COR-L47 (cell line): Measurements from ENCODE around the gene LRRC3.

Source experiments
- DNase-seq: peaks from one replicate; lab custom pipeline; 2025; lab: John Stamatoyannopoulos, UW

Gene LRRC3

DNA sequence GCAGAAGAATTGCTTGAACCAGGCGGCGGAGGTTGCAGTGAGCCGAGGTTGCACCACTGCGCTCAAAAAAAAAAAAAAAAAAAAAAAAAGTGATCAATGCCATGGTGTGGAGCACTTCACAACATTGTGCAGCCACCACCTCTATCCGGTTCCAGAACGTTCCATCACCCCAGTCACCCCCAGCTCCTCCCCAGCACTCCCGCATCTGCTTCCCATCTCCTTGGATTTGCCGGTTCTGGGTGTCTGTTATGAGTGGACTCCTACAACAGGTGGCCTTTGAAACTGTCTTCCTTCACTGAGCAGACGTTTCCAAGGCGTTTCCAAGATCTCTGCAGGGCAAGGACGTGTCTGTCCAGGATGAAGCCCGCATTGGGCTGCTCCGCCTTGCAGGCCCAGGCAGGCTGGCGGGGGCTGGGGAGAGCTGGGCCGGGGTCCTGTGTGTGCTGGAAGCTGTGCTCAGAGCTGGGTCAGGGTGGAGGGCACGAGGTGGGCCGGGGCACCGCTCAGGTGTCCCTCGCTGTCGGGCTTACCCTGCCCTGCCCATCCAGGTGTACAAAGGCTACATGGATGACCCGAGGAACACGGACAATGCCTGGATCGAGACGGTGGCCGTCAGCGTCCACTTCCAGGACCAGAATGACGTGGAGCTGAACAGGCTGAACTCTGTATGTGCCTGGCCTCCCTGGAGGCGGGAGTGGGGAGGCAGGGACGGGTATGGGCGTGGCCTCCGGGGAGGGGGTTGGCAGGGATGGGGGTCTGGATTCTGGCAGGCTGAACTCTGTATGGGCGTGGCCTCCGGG lies 14.9 kb upstream of the LRRC3 start:
- DNase-seq = no peak

DNA sequence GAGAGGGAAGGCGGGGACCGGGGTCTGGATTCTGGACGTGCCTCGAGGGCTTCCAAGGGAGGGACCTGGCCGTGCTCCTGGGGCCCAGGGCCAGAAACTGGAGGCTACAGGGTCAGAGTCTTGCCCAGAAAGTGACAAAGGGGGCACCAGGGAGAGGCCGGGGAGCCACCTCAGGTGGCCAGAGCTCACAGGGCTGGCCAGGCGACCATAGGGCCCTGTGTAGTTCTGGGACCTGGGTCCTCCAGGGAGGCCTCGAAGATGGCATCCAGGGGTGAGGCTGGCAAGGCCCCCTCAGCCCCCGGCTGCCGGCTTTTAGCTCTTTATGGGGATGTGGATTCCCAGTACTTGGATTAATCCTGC lies 14.3 kb upstream of the LRRC3 start:
- DNase-seq = no peak

DNA sequence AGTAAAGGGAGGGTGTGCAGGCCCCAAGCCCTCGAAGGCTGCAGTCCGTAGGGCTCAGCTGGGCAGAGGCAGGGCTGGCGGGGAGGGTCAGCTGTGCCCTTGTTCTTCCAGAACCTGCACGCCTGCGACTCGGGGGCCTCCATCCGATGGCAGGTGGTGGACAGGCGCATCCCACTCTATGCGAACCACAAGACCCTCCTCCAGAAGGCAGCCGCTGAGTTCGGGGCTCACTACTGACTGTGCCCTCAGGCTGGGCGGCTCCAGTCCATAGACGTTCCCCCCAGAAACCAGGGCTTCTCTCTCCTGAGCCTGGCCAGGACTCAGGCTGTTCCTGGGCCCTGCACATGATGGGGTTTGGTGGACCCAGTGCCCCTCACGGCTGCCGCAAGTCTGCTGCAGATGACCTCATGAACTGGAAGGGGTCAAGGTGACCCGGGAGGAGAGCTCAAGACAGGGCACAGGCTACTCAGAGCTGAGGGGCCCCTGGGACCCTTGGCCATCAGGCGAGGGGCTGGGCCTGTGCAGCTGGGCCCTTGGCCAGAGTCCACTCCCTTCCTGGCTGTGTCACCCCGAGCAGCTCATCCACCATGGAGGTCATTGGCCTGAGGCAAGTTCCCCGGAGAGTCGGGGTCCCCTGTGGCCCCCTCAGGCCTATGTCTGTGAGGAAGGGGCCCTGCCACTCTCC lies 13.6 kb upstream of the LRRC3 start:
- no peak for DNase-seq

DNA sequence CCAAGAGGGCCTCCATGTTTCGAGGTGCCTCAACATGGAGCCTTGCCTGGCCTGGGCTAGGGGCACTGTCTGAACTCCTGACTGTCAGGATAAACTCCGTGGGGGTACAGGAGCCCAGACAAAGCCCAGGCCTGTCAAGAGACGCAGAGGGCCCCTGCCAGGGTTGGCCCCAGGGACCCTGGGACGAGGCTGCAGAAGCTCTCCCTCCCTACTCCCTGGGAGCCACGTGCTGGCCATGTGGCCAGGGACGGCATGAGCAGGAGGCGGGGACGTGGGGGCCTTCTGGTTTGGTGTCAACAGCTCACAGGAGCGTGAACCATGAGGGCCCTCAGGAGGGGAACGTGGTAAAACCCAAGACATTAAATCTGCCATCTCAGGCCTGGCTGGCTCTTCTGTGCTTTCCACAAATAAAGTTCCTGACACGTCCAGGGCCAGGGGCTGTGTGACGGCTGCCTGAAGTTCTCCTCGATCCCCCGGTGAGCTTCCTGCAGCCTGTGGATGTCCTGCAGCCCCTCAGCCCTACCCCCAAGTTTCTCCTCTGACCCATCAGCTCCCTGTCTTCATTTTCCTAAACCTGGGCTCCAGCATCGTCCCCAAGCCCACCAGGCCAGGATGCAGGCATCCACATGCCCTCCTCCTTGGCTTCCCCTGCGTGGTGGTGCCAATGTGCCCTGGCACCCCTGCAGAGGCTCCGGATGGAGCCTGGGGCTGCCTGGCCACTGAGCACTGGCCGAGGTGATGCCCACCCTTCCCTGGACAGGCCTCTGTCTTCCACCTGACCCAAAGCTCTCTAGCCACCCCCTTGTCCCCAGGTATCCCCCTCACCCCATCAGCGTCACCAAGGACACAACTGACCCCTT lies 12.8 kb upstream of the LRRC3 start:
- DNase-seq = no peak

DNA sequence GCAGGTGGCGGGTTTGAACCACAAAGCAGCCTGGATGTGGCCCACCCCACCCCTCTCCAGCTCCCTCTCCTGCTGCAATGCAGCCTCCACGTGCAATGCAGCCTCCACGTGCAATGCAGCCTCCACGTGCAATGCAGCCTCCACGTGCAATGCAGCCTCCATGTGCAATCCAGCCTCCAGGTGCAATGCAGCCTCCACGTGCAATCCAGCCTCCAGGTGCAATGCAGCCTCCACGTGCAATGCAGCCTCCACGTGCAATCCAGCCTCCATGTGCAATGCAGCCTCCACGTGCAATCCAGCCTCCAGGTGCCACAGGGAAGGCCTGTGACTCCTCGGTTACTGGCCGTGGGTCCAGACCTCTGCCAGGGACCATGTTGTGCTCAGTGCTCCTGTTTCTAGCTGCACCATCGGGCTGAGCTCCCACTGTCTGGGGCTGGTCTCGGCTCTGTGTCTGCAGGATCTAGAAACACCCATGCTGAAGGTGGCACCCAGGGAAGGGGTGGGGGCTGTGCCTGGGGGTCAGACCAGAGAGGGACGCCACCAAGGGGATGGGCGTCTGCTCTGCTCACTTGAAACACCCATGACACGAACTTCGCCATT lies 11.9 kb upstream of the LRRC3 start:
- no peak for DNase-seq

DNA sequence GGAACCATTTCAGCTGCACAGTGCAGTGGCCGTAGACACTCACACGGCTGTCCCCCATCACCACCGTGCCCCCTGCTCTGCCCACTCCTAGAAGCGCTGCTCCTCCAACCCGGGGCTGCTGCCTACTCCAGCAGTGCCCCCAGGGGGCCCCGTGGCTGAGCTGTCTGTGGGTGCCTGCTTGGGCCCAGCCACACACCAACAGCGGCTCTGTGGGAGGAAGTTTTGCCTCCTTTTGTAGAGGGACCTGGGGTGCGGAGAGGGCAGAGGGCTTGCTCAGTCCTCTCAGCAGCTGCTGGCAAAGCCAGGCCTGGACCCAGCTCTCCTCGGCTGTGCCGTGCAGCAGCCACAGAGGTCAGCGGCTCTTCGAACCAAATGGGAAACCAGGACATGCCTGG lies 11.4 kb upstream of the LRRC3 start:
- no peak for DNase-seq

DNA sequence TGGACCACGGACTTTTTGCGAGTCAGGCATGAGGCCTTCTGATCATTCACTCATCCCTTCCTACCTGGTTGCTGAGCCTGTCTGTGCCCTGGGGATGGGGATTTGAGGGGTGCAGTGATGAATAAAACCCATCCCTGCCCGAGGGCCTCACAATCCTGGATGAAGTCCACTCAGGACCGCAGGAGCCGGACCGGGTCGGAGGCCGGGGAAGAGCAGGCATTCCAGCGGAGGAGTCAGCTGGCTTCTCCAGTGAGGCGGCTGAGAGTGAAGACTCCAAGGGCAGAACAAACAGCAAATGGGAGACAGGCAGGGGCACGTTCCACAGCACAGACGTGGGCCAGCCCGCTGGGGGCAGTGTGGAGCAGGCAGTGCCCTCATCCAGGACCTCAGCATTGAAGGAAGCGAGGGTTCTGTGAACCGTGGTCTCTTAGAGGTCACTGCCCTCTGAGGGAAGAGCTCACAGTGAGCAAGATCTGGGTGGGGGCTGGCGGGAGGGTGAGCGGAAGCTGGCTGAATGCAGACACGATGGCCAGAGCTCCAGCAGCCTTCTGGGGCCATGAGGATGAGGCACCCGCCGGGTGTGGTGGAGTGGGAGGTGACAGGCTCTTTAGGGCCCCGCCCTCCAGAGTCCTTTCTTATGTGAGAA lies 10.9 kb upstream of the LRRC3 start:
- DNase-seq = no peak

DNA sequence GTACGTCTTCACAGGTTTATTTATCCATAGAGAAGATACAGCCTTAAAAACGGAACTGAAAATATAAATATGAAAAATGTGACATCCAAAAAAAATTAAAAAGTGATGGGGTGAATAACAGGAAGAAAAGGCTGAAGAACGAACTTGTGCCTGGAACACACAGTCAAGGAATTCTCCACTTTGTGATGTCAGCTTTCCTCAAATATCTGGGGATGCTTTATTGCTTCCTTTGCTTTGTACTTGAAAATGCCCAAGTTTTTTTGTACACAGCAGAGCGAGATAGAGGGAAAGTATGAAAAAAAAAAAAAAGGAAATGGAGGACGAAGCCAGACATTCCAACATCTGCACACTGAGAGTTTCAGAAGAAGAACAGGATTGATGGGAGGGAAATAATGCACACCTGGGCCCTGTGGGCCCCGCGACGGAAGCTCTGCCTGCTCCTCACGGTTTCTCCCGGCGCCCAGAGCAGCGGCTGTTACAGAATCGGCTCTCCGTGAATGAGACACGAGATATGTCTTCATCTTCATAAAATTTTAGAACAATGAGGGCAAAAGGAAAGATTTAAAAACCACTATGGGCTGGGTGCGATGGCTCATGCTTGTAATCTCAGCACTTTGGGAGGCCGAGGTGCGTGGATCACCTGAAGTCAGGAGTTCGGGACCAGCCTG lies 10.0 kb upstream of the LRRC3 start:
- no peak for DNase-seq

DNA sequence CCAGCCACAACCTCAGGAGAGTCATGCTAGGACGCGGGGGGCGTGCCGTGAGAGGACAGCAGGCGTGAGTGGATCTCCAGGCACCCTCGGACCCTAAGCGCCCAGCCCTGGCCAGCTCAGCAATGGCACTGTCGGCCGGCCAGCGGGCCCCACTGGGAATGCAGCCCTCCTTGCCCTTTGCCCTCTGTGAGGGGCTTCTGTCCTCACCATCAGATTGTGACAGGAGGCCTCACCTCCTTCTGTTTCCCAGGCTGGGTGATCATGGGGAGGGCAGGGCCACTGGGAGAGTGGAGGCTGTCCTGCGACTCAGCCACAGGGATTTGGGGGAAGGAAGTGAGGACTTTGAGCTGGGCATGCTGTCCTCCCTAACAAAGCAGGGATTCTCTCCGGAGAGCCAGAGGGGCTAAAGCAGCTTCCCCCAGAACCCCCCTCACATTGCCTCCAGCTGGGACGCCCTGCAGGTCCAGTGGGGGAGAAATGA lies 6.6 kb upstream of the LRRC3 start:
- no peak for DNase-seq

DNA sequence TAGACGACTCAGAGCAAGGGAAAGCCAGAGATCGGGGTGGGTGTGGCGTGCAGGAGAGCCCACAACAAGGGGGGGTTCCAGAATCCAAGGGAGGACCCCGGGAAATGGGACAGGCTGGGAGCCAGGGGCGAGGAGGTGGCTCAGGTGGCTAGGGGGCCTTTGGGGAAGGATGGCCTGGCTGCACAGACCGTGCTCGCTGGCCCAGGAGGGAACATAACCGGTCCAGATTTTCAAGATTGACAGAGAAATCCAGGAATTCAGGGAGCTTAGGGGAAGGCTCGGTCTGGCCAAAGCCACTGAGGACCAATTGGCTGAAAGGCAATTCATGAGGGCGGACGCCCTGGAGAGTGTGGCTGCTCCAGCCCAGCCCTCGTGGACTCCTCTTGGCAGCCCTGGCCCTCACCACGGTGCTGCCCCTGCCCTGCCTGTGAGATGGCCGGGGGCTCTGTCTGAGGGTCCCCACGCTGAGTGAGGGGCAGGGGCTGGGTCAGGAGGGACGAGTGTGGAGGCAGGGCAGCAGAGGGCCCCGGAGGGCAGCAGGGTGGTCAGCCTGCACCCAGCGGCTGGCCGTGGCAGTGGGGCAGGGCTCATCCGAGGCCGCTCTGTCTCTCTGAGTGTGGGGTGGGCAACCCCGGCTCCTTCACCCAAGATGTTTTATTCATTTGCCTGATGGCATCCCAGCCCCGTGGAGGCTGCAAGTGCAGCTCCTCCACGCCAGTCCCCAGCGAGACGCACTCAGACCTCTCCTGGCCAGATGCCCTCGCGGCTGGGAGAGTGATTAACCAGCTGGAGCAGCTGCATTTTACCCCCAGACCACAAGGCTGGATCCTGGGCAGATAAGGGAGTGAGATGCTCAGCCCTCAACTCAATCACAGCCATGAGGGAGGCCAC lies 5.6 kb upstream of the LRRC3 start:
- no peak for DNase-seq

DNA sequence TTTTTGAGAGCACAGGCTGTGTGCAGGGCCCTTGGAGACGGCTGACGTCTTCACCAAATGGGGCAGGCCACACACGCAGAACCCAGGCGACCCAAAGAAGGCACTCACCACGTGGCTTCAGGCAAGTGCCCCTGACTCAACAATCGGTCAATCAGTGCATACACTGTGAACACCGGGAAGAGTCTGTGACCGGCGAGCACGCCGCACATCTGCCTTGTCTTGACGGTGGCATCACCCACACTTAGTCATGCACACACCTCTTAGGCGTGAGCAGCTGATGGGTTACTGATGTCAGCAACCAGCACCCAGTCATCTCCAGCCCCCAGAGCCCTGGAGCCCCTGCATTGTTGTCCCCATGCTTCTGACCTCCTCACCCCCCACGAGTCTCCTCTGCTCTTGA lies 4.9 kb upstream of the LRRC3 start:
- DNase-seq = no peak

DNA sequence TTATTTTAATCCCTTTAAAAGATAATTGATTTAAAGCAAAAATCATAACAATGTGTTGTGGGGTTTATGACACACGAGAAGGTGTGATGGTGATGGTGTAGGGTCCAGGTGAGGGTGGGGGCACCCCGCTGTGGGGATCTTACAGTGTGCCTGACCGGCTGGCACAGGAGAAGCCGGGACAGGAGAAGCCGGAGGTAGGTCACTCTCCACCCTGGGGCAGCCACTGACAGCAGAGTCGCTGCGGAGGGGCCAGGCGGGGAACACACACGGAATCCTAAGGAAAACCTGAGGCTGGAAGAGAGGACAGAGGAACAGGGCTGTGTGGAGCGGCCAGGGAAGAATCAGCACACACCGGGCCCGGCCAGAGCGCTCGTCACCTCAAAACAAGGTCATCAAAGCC lies 4.3 kb upstream of the LRRC3 start:
- no peak for DNase-seq

DNA sequence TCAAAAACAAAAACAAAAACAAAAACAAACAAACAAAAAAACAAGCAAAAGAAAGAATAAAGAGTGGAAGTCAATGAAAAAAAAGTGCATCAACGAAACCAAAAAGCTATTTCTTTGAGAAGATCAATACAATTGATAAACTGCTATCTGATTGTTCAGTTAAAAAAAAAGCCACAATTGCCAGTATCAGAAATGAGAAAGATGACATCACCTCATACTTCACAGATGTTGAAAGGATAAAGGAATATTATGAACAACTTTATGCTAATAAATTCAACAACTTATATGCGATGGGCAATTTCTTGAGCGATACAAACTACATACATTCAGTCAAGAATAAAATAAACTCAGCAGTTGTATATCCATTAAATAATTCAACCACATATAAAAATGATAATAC lies 2.2 kb upstream of the LRRC3 start:
- DNase-seq = no peak

DNA sequence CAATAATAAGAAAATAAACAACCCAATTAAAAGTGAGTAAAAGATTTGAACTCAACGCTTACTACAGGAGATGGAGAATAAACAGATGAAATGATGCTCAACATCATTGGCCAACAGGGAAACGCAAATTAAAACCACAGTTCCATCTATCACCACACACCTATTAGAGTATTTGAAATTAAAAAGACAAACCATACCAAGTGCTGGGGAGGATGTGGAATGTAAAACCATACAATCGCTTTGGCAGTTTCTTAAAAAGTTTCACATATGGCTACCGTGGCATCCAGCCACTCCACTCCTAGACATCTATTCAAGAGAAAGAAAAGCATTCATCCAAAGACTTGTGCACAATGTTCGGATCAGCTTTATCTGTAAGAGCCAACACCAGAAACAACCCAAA lies 1.3 kb upstream of the LRRC3 start:
- no peak for DNase-seq

DNA sequence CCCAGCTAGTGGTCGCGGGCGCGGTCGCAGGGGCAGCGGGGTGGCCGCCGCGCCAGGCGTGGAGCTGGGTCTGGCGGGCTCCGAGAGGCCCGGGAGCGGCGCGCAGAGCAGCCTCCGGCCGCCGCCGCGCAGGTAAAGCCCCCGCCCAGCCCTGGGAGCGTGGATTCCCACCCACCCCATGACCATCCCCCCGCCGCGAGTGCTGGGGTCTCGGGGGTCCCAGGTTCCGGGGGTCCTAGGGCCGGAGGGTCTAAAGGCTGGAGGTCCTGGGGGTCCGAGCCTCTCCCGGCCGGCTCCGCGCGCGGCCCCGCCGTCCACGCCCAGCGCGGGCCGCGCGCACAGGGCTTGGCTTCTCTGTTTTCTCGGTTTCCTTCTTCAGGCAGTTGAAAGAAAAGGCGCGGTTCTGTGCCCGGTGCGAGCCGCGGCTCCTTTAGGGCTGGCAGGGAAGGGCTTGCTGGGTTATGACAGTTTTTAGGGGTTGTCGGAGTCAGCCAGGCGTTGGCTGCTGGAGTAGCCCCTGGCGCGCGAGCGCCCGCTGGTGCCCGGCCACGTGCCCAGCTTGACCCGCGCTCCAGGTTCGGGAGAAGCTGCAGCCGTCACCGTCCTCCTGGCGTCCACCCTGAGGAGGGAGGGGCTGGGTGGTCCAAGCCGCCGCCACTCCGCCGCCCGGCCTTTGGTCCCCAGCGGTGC lies 359 bp downstream of the LRRC3 start:
- no peak for DNase-seq

DNA sequence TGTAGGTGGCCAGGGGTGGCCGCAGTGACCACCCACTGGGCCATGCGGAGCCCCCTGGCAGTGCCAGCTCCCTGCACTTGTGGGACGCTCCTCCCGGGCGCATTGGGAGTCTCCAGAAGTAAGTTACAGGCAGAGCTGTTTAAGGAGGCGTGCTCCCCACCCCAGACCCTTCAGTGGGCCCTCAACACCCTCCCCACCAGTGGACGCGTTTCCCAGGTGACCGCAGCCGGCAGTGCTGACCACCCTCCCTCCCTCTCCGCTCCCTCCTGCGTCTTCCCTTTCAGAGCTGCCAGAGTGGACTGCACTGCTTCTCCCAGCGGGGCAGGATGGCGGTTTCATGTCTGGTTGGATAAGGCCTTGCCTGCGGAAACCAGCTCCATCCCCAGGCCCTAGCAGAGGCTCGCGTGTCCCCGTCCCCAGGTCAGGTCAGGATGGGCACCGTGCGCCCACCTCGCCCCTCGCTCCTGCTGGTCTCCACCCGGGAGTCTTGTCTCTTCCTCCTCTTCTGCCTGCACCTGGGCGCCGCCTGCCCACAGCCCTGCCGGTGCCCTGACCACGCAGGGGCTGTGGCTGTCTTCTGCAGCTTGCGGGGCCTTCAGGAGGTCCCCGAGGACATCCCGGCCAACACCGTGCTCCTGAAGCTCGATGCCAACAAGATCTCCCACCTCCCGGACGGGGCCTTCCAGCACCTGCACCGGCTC lies 1.1 kb downstream of the LRRC3 start:
- DNase-seq = no peak

DNA sequence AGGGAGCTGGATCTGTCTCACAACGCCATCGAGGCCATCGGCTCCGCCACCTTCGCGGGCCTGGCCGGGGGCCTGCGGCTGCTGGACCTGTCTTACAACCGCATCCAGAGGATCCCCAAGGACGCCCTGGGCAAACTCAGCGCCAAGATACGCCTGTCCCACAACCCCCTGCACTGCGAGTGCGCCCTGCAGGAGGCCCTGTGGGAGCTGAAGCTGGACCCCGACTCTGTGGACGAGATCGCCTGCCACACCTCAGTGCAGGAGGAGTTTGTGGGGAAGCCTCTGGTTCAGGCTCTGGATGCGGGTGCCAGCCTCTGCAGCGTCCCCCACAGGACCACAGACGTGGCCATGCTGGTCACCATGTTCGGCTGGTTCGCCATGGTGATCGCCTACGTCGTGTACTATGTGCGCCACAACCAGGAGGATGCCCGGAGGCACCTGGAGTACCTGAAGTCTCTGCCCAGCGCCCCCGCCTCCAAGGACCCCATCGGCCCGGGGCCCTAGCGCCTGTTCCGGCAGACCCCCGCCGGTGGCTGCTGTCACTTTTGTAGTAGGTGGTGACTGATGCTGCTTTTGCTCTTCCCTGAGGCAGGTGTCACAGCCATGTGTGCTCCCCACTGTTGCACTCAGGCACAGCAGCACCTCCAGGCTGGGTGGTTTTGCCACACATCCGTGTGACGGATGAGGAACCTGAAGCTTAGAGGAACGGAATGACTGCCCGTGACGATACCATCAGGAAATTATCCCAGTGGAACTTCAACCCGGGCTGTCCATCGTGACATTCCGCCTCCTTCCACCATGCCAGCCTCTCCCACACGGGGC lies 1.8 kb downstream of the LRRC3 start:
- DNase-seq = no peak
